COLO668 (cell line): Measurements from ENCODE around the gene NHS.
"Not testable (repeated sequence)": the region's sequence is repeated elsewhere in the genome, so short reads cannot be mapped to it uniquely, and the experiment has no call there.

ENCODE experiments used
- DNase-seq: peaks from one replicate; lab custom pipeline; 2025; ENCODE audit not compliant: unreplicated experiment; lab: John Stamatoyannopoulos, UW

Gene NHS

DNA sequence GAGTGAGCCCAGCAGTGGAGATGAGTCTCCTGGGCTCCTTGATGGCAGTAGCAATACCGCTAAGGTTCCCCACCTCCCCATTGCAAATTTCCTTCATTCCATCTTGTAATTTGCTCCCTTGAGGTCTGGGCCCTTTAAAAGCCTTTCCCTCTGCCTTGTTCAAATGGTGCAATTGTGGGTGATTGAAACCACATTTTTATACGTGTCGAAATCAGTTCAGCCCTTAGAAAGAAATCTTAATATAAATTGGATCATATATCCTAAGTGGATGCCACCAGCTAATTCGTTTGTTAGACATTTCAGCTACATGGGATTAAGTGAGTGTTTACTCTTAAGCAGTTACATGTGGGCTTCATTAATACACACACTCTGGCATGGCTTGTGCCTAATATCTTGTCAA is 68.6 kb downstream of the NHS start:
- no peak for DNase-seq

DNA sequence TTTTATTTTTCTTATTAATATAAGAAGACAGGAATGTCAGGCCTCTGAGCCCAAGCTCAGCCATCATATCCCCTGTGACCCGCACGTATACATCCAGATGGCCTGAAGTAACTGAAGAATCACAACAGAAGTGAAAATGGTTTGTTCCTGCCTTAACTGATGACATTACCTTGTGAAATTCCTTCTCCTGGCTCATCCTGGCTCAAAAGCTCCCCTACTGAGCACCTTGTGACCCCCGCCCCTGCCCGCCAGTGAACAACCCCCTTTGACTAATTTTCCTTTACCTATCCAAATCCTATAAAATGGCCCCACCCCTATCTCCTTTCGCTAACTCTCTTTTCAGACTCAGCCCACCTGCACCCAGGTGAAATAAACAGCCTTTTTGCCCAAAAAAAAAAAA is 71.3 kb downstream of the NHS start:
- DNase-seq: not testable (repeated sequence)

DNA sequence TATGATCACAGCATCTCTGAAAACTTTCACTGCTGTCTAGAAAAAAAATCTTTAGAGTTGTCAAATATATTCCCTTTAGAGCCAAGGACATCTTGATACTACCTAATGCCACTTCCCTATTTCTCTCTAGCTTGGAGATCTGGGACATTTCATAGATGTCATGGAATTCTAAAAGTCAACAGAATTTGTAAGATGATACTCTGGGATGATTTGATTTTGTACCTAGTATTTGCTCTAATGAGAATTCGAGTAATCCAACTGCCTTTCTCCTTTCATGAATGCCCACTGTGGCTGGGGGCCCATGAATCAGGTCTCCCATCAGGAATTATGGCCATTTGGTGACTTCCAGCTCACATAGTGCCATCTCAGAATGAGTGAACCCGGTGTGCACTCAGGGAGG is 73.2 kb downstream of the NHS start:
- no peak for DNase-seq

DNA sequence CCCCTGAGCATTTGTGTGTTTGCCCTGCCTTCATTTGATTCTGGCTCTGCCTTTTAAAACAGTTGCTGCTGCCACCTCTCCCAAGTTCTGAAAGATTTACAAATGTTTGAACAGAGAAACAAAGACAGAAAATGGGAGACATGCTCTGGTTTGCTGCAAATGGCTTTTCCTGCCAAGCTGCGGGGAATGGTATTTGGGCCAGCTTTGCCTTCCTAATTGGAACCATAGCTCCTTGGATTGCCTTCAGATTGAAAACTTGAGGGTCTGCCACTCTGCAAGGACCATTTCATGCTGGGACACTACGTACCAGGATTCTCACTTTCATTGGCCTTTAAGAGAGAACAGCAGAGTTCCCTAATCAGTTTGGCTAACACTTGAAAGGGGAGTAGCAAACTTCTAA is 74.9 kb downstream of the NHS start:
- no peak for DNase-seq

DNA sequence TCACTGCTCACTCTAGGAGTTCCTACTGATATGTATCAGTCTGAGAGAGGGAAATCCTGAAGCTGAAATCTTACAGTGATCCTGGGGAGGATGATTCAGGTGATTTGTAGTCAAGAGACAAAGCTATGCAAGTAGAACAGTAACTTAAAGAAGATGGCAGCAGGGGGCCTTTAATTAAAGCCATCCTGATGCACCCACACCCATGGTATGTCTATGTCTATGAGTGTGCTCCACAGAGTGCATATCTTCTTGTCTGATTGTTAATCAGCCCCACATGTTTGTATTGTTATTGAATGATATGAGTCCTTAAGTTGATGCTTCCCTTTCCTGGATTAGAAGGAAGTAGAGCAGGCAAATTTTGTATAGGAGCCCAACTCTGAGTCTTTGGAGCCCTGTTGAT is 78.8 kb downstream of the NHS start:
- no peak for DNase-seq

DNA sequence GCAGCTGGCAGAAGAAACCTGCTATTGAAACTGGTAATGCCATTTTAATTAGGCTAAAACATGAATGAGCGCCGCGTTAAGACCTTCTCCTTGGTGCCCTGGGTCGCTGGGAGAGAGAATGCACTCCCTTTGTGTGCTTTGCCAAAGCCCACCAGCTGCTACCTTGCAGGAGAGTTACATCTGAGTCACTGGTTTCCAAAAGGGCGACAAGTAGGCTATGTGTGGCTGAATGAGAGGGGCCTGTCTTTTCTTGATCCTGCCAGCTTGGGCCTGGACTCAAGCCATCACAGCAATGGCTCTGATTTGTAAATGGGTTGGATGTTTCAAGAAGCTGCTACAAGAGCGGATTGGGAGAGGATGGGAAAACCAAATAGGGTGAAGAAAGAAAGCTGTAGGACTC is 81.5 kb downstream of the NHS start:
- DNase-seq: no peak

DNA sequence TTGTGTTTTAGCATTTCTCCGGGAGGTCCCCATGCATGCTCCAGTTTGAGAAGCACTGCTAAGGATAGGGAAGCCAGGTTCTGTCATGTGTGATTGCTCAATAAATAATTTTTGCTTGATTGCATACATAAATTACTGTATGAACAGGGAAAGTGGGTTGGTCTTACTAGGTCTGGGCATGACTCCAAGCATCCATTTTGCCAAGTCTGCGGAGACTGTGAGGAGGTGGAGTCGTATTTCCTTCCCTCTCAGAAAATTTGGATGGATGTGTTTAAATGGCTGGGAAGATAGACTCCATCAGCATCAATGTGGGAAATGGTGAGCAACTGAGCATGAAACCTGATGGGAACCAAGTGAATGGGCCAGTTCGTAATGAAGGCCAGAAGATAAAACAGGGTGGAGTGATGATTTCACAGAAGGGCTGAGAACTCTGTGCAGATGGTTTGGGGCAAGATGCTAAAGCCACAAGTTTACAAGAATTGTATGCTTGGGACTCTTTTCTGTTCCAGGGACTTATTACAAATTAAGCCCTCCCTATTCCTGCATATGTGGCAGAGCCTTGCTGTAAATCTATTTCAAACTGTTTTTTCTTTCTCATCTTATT is 84.1 kb downstream of the NHS start:
- DNase-seq: no peak

DNA sequence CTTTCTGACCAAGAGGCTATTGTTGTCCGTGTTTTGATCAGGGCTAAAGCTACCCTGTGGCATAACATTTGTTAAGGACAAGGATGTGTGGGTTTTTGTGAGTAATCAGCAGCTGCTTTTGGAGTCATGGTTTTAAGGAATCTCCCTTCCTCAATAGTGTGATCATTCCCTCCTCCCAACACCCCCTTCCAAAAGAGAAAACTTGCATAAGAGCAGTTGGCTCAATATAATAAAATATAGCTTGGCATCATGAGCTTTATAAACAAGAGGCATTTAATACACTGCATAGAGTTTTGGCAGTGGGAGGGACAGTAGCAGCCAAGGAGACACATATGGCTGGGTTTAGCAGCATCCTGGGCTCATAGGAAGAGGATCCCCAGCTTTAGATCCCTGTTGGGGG is 84.7 kb downstream of the NHS start:
- DNase-seq: no peak

DNA sequence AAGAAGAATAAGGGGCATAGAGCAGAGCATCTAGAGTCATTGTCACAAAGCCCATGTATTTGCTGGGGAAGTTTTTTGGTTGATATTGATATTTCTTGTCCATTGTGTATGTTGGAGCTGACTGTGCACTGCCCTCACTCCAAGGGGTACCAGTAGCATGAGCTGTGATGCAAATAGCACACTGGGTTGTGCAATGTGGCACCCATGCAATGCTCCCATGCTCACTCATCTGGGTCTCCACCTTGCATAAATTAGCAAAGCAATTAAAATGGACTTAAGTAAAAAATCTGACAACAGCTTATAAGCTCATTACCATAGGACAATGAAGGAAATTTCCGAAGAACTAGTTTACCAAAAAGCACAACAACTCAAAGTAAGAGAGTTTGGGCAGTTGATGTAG is 87.9 kb downstream of the NHS start:
- no peak for DNase-seq

DNA sequence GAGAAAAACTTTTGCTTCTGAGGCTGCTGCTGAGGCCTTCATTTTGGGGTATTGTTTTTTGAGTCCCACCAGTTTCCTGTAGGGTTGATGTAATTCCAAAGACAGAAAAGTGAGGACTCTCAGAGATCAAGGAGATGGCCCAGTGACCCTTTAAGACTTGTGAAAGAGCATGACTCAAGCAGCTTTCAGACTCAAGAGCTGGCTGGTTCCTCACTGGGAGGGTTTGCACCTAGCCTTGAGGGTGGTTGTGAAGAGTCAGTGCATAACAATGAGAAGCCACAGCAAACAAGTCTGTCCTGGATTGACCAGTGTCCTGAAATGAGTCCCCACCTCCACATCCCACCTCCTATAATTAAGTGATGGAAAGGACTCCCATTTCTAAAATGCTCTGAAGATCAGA is 89.2 kb downstream of the NHS start:
- no peak for DNase-seq

DNA sequence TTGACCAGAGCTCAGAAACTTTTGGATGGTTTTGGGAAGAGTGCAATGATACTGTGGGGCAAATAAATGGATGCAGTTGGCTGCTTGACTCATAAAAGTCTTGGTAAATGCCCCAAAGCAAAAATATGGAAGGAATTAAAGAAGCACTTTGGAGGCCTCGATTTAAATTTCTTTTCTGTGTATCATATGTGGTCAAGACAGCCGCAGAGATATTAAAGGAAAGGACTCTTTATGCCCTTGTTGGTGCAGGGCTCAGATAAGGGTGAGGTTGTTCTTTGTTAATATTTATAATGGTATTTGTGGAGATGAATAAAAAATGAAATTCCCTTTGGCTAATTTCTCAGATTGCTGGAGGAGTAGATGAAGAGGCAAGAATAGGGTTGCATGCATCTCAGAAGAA is 90.2 kb downstream of the NHS start:
- DNase-seq: no peak

DNA sequence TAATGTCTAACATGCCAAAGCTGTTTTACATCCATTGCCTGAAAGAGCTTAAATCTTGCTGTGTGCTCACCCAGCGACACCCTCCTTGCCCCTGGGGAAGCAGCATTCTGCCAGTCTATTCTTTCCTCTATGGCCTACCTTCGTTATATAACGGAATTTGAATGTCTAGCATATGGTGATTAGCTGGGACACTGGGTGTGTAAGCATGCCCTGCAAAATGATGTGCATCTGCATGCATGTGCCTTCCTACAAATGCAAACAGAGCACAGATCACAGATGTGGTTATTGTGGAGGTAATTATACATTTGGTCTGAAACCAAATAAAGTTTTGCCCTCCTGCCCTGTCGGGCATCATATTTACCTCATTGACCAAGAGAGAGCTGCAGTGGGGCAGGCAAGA is 90.8 kb downstream of the NHS start:
- no peak for DNase-seq

DNA sequence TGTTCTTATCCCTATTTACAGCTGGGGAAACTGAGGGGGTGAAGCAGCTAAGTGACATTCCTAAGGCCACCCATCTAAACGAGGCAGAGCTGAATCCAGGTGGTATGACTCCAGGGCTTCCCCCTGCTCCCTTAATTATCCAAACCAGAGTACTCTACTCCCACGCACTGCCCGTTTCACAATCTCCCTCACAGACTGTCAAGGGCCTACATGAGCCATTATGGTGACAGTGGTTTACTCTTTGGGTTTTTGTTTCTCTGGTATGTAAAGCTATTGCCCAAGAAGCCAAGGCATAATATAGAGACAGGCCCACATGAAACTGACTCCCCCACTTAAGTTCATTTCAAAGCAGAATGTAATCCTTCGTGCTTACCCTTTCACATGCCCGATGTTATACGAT is 95.1 kb downstream of the NHS start:
- DNase-seq: no peak

DNA sequence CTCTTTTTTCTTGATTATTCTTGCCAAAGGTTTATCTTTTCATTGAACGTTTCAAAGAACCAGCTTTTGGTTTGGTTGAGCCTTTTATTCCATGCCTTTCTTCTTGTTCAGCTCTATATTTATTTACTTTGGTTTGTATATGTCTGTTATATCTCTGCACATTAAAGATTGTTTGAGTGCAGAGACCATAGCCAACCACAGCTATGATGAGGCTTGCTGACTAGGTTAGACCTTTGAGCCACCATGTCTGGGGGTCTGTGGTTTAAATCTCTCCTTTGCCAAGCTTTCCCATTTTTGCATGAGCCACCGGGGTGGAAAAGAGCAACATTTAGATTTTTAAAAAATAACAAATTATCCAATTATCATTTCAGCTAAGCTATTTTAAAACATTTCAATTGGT is 96.1 kb downstream of the NHS start:
- DNase-seq: no peak

DNA sequence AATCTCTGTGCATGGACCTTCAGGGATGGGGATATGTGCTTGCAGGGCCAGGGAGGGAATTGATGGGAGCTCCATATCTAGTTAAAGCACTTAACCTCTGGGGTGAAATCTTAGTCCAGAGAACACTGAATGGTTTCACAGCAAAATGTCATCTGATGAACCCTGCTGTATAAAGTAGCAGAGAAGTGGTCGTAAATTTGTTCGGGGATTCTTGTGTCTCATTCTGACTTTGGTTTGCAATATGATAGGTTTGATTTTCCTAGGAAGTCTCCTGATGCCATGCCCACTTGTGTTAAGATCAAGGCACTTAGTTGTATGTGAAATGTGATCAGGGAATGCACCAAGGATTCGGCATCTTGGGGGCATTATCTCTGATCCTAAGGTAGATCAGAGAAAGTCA is 96.9 kb downstream of the NHS start:
- no peak for DNase-seq

DNA sequence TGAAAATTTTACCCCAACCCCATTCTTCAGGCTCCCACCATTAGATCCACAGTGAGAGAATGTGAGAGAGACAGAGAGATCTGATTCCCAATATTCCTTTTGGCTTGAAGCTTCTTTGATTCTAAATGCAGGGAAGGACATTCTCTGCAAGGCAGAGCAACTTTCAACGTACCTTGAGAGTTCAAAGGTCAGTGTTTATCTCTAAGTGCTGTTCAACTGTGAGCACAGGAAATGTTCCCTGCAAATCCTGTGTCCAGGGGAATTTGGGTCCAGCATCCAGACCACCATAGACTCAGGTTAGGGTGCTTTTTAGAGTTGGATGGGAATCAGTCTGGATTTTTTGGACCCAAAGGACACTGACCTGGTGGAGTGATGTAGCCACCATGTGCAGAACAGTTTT is 97.4 kb downstream of the NHS start:
- no peak for DNase-seq

DNA sequence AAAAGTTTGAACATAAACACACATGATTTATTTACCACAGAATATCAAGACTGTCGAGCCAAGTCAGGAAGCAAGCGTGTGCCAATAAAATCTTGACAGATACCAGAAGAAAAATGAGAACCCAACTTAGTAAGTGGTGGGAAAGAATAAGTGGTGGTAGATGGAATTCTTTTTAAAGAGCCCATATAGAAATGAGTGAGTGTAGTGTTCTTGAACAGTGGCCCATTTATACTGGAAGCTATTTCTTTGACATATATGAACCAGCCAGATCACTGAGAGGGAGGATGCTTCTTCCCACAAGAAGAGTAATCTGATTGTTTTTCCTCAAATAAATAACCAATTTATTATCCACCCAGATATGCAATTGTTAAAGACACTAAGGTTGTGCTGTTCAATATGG is 98.0 kb downstream of the NHS start:
- no peak for DNase-seq

DNA sequence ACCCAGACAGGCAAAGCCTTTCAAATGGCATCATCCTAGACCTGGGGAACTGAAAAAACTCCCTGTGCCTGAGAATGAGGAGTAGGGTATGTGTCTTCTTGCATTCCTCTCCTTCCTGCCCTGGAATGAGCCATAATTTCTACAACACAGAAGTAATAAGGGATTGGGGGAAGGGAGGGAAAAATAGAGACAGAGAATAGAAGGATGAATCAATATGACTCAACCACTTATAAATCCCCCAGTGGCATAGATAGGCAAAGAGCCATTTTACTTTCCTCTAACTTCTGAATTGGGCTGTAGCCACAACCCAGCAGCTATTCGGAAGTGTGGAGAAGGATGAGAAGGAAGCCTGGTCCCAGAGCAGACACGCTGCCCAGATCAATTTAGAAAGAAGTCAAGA is 99.9 kb downstream of the NHS start:
- DNase-seq: no peak

DNA sequence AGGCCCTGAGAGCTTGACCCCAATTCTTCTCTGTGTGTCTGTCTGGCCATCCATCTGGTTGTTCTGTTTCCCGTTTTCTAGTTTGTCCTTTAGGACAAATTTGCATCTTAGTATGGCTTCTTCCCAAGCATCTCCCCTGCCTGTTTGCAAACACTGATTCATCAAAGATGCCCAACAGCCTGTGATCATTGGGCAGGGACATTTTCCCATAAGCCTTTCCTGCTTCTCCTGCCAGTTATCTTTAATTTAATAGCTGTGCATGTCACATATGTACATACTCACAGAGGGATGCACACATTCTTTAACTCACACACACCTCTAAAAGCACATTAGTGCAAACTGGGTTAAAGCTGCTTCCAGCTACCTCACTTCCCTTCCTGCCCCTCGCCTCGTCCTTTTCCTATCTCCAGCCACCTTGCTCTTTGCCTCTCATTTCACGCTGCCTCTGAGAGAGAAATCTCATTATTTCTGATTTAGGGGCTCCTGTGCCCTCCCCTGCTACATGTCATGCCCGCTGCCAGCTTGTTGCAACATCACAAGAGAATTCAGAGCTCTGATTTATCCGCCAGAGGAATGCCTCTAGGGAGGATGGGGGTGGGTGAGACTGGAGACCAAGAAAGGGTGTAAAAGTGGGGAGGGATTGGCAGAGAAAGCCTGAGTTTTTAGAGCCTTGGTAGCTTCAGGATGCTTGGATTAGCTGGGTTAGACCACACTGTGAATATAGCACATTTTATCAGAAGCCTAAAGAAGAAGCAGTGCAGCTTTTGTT is 100.6 kb downstream of the NHS start:
- no peak for DNase-seq

DNA sequence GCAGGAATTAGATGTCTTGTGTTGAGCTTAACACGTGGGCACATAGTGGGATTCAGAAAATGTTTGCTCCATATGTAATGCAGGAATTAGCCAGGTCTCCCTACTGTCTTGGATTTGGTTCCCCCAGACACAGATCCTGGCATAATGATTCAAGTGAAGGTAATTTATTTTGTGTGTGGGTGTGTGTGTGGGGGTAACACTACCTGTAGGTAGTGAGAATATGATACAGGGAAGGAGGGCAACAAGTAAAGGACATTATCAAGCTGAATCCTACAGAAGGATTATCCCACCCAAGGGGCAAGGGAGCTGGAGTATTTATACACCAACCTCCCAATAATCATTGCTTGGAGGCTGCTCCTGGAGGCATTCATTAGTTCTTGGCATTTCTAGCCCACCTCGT is 101.4 kb downstream of the NHS start:
- no peak for DNase-seq

DNA sequence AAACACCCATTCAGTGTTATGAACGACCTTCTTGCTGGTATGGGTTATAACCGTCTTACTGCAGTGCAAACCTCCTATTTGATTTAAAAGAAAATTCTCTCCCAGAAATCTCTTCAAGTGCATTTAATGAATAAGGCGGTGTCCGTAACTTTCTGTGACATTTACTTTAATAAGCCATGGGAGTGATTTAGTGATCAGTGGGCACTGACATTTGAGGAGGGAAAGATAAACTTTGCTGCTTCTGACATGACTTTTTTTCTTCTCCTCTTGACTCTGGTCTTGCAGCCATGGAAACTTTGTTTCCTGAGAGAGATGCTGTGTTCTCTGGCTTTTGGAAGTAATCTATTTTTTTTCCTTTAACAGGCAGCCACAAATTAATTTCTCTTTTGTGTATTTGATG is 106.1 kb downstream of the NHS start:
- no peak for DNase-seq

DNA sequence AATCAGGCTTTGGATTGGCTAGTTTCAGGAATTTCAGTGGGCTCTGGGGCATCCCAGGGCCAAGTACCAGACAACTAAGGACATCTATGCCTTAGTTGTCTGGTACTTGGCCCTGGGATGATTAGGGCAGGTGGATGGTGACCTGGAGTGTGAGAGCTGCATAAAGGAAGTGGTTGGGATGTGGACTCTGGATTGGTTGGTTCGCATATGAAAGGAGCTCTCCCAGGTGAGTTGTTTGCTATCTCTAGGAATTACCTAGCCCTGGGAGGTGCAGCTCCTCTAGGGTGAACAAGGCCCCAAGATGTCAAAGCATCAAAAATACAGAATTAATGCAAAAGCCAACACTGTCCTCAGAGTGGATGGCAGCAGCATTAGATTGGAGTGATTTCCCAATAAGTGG is 109.6 kb downstream of the NHS start:
- no peak for DNase-seq

DNA sequence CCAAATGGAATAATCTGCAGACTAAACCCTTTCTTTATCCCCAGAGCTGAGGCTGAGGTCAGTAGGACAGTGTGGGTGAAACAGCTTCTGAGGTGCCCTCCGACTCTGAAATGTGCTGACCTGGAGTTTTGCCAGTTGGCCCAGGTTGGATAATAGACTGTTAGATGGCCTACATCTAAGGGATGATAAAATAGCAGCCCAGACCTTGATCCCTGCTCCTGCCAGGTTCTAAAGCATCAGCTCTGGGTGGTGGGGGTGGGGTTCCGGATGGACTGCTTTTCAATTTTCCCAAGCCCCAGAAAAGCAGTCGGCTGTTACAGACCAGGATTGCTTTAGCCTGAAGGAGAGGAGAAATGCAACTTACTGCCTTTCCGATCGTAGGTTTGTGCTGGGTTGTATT is 110.4 kb downstream of the NHS start:
- DNase-seq: no peak
